ENCODE data around the gene KIF26A. TPM values are rescaled to one million over a fixed set of nuclear protein-coding genes. Genes with fewer than 3 reads are reported as not detected.

The KIF26A gene
- total RNA-seq, 1 donor from 2014 or later: 6.3 TPM

DNA sequence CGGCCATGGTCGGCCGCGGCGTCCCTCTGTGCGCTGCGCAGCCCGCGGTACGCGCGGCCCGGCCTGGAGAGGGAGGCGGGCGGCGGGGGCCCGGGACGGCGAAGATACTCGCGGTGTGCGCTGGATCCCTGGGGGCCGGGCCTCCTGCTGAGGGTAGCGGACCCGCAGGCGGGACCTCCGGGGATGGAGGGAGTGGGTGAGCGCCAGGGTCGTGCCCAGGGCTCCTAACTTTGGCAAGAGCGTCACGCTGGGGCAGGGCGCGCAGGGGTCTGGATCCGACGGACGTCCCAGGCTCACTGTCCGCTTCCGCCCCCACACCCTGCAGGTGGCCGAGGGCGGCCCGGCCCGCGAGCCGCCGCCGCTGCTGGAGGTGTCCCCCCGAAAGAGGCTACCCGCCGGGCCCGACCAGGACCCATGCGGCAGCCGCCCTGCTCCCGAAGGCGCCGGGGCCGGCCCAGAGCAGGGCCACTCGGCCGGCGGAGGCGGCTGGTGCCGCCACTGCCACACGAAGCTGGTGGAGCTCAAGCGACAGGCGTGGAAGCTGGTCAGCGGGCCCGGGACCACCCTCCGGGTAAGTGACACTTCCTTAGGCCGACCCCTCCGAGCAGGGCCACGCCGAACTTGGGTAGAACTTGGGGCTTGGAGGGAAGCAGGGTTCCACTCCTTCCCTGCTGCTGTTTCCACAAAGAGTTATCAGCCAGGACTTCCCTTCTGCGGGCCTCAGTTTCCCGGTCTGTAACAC, 502 bp downstream of the KIF26A start:
- DNase-seq (peak; percentile 50), ATAC-seq (ENCODE audit: poor library complexity) (no peak)
- intact Hi-C loops (cut with DNase I): loop anchor here (5.0 kb wide), 1 partner anchor 498 kb away; no protein-coding TSS in a partner anchor

DNA sequence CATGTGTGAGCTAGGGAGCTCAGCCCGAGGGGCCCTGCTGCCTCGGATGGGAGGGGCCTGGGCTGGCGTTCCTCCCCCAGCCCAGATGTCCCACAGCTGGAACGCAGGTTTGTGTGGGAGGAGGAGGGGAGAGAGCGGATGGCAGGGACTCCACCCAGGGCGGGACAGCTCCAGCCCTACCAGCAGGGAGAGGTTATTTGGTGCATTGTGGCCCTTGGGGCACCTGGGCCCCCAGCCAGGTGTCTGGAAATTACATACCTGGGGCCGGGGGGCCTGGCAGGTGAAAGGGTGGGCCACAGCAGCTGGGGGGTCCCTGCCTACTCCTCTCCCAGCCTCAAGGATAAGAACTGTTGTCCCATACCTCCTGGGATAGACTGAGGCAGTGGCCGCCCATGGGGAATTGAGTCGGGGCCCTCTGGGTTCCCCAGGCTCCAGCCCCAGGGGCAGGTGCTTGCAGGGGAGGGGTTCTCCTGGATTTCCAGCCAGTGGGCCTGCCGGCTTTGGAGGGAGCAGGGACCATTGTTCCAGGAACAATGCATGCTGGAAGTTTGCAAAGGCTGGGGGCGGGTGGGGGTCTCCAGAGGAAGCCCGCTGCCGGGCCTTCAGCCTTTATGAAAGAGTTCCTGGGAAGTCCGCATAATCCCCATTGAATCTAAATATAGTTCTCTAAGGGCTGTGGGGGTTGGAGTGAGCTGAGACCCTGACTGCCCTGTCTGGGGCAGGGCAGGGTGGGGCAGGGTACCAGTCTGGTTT, 1.2 kb downstream of the KIF26A start:
- DNase-seq (peak; percentile 42), ATAC-seq (ENCODE audit: poor library complexity) (no peak)
- intact Hi-C loops (cut with DNase I): loop anchor here (5.0 to 10.0 kb wide), 2 partner anchors 235 to 498 kb away; no protein-coding TSS in a partner anchor

DNA sequence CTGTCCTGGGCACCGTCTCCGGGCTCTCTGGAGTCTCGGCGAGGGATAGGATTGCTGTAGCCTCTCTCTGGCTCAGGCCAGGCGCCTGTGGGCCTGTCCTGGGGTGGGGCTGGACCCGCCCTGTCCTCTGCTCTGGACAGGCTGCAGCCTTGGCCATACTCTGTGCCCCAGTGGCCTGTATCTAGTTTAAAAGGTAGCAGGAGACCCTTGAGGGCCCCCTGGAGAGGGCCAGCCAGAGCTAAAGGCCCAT, 1.8 kb downstream of the KIF26A start:
- ATAC-seq (ENCODE audit: poor library complexity) (no peak), DNase-seq (peak; percentile 40)
- intact Hi-C loops (cut with DNase I): loop anchor here (10.0 kb wide), 1 partner anchor 235 kb away; no protein-coding TSS in a partner anchor

DNA sequence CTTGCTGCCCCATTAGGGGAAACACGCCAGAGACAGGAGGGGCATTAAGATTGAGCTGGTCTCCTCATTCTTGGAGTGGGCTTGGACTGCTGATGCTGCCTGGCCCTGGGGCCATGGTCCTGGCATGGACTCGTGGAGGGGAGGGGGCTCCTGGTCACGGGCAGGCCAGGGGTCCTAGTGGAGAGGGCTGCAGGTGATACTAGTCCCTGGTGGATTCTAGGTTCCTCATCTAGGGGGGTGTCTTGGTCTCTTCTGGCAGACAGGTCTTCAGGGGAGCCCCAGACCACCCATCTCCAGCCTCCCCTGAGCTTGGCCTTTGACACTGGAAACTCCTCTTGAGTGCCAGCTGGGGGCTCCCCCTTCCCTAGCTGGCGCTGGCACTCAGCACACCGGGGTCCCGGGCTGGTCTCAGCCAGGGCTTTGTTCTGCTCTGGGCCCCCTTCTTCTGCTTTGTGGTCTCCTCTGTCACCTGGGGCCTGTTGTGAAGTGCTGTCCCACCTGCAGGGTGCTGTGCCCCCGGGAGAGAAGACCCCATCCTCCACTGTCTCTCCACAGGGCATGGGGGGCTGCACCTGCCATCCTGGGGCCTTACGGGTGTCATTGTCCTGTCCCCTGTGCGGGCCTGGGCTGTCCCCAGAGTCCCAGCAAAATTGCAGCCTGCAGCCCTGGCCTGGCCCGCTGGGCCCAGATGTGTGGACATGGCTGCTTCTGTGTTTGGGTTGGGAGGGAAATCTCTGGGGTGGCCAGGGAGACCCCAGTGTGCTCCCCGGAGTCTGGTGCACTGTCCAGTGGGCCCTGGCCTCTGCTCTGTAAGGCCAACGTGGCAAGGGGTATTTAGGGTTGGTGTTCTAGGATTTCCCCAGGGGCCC, 2.3 kb downstream of the KIF26A start:
- DNase-seq (peak; percentile 33), ATAC-seq (ENCODE audit: poor library complexity) (no peak)
- intact Hi-C loops (cut with DNase I): loop anchor here (10.0 kb wide), 1 partner anchor 234 kb away; no protein-coding TSS in a partner anchor

DNA sequence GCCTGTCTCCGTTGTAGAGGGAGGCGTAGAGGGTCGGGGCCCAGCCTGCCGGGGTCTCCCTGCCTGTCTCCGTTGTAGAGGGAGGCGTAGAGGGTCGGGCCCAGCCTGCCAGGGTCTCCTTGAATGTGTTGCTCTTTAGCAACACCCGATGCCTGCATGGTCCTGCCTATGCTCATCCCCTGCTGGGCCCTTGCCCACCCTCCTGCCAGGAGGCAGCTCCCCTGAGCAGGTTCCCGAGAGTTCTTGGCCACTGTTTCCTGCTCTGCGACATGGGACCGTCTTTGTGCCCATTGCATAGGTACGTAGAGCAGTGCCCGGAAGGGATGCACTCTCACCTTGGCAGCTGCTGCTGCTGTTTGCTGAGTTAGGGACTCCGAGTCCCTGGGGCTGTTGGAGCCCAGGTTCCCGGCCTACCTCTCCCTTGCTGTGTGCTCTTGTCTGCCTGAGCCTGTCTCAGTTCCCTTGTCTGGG, 3.3 kb downstream of the KIF26A start:
- ATAC-seq (ENCODE audit: poor library complexity) (no peak), DNase-seq (peak; percentile 34)
- intact Hi-C loops (cut with DNase I): loop anchor here (10.0 kb wide), 1 partner anchor 233 kb away; no protein-coding TSS in a partner anchor

DNA sequence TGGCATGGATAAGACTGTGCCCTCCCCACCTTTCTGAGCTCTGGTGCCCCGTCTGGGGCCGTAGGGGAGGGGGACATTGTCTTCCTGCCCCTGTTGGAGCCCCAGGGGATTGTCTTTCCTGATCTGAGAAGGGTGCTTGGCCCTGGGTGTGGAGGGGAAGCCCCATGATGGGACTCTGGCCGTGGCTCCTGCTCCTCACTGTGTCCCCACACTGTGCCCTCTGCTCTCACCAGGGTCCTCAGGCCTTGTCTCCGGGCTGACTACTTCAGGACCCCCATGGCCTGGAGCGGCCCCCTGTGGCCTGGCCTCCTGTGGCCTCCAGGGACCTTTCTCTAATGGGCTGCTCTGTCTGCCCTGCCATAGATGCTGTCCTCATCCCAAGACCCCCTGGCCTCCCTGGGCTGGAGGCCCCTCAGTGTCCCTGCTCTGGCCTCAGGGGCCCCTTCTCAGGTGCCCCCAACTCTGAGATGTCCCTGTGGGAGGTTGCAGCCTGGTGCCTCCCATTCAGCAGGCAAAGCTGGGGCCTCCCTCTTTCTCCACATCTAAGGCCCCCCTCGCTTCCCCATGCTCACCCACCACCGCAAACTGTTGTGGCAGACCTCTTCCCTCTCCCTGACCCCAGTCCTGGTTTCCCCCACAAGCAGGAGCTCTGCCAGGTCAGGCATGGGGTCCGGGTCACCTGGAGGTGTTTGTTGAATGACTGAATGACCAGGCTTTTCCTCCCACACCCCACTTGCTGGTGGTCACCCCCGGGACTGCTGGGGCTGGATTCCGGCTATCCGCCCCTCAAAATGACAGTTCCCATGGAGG, 4.0 kb downstream of the KIF26A start:
- intact Hi-C loops (cut with DNase I): loop anchor here (10.0 kb wide), 1 partner anchor 232 kb away; no protein-coding TSS in a partner anchor
- ATAC-seq (ENCODE audit: poor library complexity): no peak
- peak; percentile 13 for DNase-seq

DNA sequence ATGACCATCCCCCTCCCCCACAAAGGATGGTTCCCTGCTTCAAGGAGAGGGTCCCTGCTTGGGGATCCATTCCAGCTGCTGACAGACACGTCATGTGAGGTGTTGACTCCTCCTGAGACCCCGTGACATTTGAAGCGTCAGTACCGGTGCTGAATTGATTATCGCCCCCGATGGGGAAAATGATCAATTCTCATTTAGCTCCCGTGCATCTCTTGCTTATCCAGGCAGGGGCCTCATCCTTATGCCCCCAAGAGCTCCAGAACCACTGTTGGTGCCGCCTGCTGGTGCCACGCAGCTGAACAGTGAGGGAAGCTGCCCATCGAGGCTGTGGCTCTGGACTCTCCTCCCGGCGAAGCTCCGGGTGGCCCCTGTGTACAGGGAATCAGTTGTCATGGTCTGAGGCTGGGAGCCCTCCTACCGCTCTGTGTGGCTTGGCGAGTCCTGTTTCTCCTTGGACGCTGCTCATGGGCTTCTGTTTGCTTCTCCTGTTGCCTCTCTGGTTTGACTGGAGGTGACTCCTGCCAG, 4.6 kb downstream of the KIF26A start:
- ATAC-seq (ENCODE audit: poor library complexity) (no peak), DNase-seq (peak; percentile 37)
- intact Hi-C loops (cut with DNase I): loop anchor here (10.0 kb wide), 1 partner anchor 232 kb away; no protein-coding TSS in a partner anchor

DNA sequence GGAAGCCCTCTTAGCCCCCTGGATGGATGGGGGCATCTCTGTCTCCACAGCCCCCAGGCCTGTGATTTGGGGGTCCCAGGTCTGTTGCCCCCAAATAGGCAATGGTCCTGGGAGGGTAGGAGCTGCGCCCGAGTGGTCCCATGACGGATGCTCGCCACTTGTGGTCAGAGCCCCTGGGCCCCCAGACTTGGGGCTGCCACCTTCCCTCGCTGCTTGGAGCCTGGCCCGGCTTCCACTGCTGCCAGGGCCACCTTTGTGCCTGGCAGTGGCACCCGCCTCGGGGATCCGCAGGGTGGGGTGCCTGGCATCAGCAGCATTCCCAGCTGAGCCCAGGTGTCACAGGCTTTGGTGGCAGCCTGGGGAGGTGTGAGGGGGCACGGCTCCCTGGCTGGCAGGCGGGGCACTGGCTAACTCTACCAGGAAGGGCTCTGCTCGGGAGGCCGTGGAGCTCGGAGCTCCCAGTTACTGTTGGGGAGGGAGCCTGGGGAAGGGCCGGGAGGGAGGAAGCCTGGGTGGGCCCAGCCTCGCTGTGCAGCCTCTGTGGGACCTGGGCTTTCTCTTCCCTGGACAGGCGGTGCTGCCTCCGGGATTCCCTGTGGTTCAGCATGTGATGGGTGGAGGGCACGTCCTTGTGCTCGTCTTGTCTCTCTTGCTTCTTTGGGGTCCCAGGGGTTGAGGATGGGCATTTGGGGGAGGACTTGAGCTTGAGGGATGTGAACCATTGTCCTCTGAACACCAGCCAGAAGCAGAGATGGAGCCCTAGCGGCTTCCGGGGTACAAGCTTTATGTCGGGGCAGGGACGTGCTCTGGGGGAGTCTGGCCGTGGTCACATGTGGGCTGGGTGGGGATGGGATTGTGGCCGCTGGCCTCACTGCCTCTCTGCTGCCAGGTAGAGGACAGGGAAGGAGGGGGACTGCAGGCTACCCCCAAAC, 5.4 kb downstream of the KIF26A start:
- intact Hi-C loops (cut with DNase I): loop anchor here (10.0 kb wide), 1 partner anchor 231 kb away; no protein-coding TSS in a partner anchor
- no peak for ATAC-seq (ENCODE audit: poor library complexity)
- peak; percentile 30 for DNase-seq

DNA sequence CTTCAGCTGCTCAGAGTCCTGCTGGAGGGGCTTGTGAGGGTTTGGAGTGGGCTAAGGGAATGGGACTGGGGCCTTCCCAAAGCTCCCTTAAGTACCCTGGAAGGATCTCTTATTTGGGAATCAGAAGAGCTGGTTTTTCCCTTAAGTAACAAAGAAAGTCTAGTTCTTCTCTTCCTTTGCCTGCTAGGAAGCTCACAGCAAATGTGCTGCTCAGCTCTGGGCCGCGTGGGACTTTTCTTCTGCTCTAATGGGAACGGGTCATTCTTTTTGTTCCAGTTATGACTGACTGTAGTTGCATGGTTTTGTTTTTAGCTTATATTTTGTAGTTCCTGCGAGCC, 6.0 kb downstream of the KIF26A start:
- ATAC-seq (ENCODE audit: poor library complexity): no peak
- intact Hi-C loops (cut with DNase I): loop anchor here (10.0 kb wide), 1 partner anchor 230 kb away; no protein-coding TSS in a partner anchor
- DNase-seq: no peak

DNA sequence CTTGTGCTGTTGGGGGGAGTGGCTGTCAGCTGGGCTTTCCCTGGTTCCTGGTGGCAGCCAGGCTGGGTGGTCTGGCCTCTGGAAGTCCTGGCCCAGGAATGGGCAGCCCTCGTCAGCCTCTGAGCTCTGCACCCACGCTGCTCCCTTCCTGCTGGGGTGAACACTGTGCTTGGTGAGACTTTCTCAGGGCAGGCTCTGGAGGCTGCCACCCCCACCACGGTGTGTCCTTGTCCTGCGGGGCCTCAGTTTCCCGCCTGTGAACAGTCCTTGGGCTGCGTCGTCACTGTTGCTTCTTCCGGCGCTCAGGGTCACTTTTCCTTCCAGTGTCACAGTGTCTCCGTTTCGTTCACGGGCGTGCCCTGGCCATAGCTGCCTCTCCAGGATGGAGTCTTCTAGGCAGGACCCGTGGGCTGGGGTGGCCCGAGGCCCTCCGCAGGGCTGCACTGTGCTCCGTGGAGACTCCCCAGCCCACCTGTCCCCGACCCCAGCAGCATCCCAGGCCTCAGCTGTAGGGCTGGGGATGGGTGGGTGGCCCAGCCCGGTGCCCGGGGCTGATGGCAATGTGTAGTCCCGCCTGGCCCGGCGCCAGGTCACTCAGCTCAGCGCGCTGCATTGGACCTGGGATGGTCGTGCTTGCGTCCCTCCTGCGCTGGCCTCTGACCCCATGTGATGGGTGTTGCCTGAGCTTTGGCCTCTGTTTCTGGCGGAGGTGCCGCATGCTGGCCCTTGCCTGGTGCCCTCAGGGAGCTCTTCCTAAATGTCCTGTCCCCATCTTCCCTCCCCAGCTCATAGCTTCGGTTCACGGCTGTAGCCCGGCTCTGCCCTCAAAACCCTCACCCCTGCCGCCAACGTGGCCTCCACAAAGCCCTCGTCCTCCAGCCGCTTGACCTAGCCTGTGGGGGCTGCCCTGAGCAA, 6.8 kb downstream of the KIF26A start:
- ATAC-seq (ENCODE audit: poor library complexity): no peak
- intact Hi-C loops (cut with DNase I): loop anchor here (10.0 kb wide), 1 partner anchor 230 kb away; no protein-coding TSS in a partner anchor
- peak; percentile 42 for DNase-seq

DNA sequence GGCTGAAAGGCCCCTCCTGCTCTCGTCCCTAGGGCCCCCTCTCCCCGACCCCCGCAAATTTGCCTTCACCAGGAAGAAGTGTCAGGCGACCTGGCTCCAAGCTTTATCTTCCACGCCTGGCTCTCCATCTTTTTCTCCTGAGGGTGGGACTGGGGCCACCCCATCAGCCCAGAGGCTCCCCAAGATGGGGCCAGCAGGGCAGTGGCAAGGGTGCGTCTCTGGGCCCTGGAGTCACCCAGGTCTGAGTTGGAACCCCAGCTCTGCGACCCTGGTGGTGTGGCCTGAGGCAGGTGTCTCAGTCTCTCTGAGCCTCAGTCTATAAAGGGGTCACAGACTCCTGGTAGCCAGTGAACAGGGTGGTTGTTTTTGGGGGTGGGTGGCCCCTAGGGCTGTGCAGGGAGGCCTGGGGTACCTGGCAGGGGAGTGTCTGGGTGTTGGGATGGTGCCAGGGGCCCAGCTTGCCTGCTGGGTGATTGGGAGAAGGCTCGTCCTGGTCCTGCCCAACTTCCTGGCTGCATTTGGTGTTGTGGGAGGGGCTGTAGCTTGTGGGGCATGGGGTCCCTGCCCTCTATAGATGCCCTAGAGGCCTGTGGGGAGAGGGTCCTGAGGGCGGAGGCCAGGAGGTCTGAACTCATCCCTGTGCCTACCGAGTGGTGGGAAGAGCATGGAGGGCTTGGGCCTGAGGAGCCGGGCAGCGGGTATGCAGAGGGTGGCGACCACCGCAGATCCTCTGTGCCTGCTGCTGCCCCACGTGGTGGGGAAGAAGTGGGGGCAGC, 7.6 kb downstream of the KIF26A start:
- intact Hi-C loops (cut with DNase I): loop anchor here (10.0 kb wide), 1 partner anchor 229 kb away; no protein-coding TSS in a partner anchor
- ATAC-seq (ENCODE audit: poor library complexity) (no peak), DNase-seq (peak; percentile 22)

DNA sequence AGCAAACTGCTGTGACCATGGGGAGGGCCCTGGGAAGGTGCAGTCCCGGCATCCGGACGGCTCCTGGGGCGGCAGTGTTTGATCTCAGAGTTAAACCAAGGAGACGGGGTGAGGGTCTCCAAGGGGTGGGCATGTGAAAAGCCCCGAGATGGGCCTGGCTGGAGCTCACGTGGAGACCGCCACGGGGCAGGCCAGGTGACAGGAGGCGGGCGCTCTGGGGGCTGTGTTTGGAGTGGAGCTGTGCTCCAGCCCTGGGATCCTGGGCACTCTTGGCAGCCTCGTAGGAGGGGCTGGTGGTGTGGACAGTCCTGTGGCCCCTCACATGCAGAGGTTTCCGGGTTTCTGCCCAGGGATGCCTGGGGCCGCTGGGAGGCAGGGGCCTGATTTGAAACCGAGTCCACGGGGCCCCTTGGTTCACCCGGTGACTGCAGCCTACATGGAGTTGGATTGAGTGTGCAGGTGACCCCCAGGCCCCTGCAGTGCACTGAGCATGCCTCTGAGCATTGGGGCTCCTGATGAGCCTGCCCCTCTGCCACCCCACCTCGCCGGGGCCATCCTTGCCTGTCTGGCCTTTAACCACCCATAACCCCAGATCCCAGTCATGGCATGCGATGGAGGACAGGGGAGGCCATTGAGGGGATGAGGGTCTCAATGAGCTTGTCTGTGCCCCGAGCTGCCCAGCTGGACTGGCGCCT, 8.4 kb downstream of the KIF26A start:
- ATAC-seq (ENCODE audit: poor library complexity): no peak
- intact Hi-C loops (cut with DNase I): loop anchor here (10.0 kb wide), 1 partner anchor 228 kb away; no protein-coding TSS in a partner anchor

DNA sequence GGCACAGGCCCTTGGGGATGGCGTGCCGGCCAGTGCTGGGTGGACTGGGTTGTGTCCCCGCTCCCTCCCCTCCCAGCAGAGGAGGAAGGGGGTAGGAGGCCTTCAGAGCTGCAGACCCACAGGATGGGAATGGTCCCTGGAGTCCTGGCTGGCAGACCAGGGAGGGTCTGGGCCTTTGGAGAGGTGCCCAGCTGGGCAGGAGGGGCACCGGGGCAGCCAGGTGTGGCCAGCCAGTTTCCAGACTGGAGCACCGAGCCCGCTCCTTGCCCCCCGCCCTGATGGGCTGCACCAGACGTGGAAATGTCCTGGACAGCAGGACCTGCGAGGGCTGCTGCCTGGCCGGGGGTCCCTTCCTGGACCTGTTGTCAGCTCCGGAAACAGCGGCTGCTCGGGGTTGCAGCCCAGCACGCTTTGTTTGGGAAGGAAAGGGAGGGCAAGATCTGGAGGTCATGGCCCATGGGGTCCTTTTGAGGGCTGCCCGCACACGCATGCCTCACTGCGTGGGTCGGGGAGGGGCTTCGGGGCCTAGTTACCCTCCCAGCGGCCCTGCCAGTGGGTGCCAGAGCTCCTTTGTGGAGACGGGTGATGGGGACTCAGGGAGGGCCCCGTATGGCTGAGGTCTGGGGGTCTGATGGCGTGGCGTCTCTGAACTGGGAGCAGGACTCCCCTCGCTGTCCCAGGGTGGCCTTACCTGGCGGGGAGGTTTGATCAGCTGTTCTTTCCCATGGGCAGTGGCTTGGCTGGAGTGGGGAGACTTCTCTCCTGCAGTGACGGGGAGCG, 9.1 kb downstream of the KIF26A start:
- ATAC-seq (ENCODE audit: poor library complexity): no peak
- intact Hi-C loops (cut with DNase I): loop anchor here (10.0 kb wide), 1 partner anchor 227 kb away; no protein-coding TSS in a partner anchor
- DNase-seq: peak; percentile 42

More for the DNA sequence above, 8.4 kb downstream of the KIF26A start:
- peak; percentile 26 for DNase-seq

All from Right ventricle myocardium superior (tissue), 1 donor.